Measurements from ENCODE around the gene OPN1LW. TPM values are rescaled to one million over a fixed set of nuclear protein-coding genes. Genes with fewer than 3 reads are reported as not detected.

Gene OPN1LW
- total RNA-seq, 4 donors from 2014 or later = not detected

- no peak overlapping the region for H3K27ac ChIP-seq
- H3K9me3 ChIP-seq = no peaks in the 10 kb centered on the region
- H3K4me3 ChIP-seq = no peak overlapping the region
- no peak for DNase-seq (ENCODE audit: low spot score in 2 of 2)
- H3K4me1 ChIP-seq = peaks cover 3% of the 10 kb centered on the region
- TF ChIP-seq POLR2AphosphoS5 (IDR thresholded peaks at IDR 0.05) = no peak
- TF ChIP-seq EP300 (IDR thresholded peaks at IDR 0.05) = no peak
- no peak for TF ChIP-seq CTCF (IDR thresholded peaks at IDR 0.05)
- 64% methylated on average over 7 of the region's 7 CpGs for WGBS
- no peaks in the 10 kb centered on the region for H3K36me3 ChIP-seq
- H3K27me3 ChIP-seq = no peaks in the 10 kb centered on the region
Measured at GRCh38 chrX:154135458-154136229, 8.4 kb upstream of the OPN1LW start.

GRCh38 chrX:154136627-154137161 is 7.3 kb upstream of the OPN1LW start:
- H3K4me3 ChIP-seq = peak overlapping the region; percentile 37
- H3K27ac ChIP-seq = no peak overlapping the region
- no peaks in the 10 kb centered on the region for H3K9me3 ChIP-seq
- peaks cover 3% of the 10 kb centered on the region for H3K4me1 ChIP-seq
- H3K36me3 ChIP-seq = no peaks in the 10 kb centered on the region
- no peaks in the 10 kb centered on the region for H3K27me3 ChIP-seq
- WGBS = 13% methylated on average over 21 of the region's 44 CpGs
- TF ChIP-seq POLR2AphosphoS5 (IDR thresholded peaks at IDR 0.05) = no peak
- no peak for TF ChIP-seq EP300 (IDR thresholded peaks at IDR 0.05)
- TF ChIP-seq CTCF (IDR thresholded peaks at IDR 0.05) = peak; percentile 43 to 80
- TF ChIP-seq POLR2A (IDR thresholded peaks at IDR 0.05) = no peak
- peak; percentile 77 to 79 for DNase-seq (ENCODE audit: low spot score in 2 of 2)

- Histone ChIP-seq H3K4me3 (no peak overlapping the region), H3K4me1 (peaks cover 3% of the 10 kb centered on the region), H3K27ac (no peak overlapping the region), H3K36me3 (no peaks in the 10 kb centered on the region), H3K27me3 (no peaks in the 10 kb centered on the region), H3K9me3 (no peaks in the 10 kb centered on the region)
- DNase-seq (ENCODE audit: low spot score in 2 of 2) = no peak
- WGBS = 87% methylated on average over 10 of the region's 10 CpGs
- TF ChIP-seq POLR2AphosphoS5 (IDR thresholded peaks at IDR 0.05) = no peak
- TF ChIP-seq POLR2A (IDR thresholded peaks at IDR 0.05) = no peak
- TF ChIP-seq EP300 (IDR thresholded peaks at IDR 0.05) = no peak
Measured at GRCh38 chrX:154138857-154139256, 5.2 kb upstream of the OPN1LW start.

- H3K4me1 ChIP-seq = peaks cover 3% of the 10 kb centered on the region
- H3K4me3 ChIP-seq = no peak overlapping the region
- H3K27ac ChIP-seq = no peak overlapping the region
- TF ChIP-seq POLR2AphosphoS5 (IDR thresholded peaks at IDR 0.05) (no peak), EP300 (IDR thresholded peaks at IDR 0.05) (no peak), POLR2A (IDR thresholded peaks at IDR 0.05) (no peak), CTCF (IDR thresholded peaks at IDR 0.05) (no peak)
- no peaks in the 10 kb centered on the region for H3K27me3 ChIP-seq
- 83% methylated on average over 12 of the region's 12 CpGs for WGBS
- no peaks in the 10 kb centered on the region for H3K9me3 ChIP-seq
- DNase-seq (ENCODE audit: low spot score in 2 of 2) = no peak
- H3K36me3 ChIP-seq = no peaks in the 10 kb centered on the region
Measured at GRCh38 chrX:154140206-154140605, 3.8 kb upstream of the OPN1LW start.

- Histone ChIP-seq H3K4me1 (peaks cover 3% of the 10 kb centered on the region), H3K36me3 (no peaks in the 10 kb centered on the region), H3K4me3 (no peak overlapping the region), H3K27me3 (no peaks in the 10 kb centered on the region), H3K27ac (no peak overlapping the region), H3K9me3 (no peaks in the 10 kb centered on the region)
- no peak for TF ChIP-seq EP300 (IDR thresholded peaks at IDR 0.05)
- no peak for TF ChIP-seq POLR2AphosphoS5 (IDR thresholded peaks at IDR 0.05)
- TF ChIP-seq POLR2A (IDR thresholded peaks at IDR 0.05) = no peak
- no peak for TF ChIP-seq CTCF (IDR thresholded peaks at IDR 0.05)
- DNase-seq (ENCODE audit: low spot score in 2 of 2) = no peak
- WGBS = 79% methylated on average over 8 of the region's 10 CpGs
Measured at GRCh38 chrX:154140742-154141141, 3.3 kb upstream of the OPN1LW start.

Measured in suprapubic skin (tissue), 4 donors.